HT-29 (cell line): Measurements from ENCODE around the gene METRN. TPM values are rescaled to one million over a fixed set of nuclear protein-coding genes. Genes with fewer than 3 reads are reported as not detected.

Source experiments
- DNase-seq: peaks from one replicate; pipeline ENCODE4 v3.0.0-alpha.2; 2015; ENCODE audit warnings: low spot score
- total RNA-seq: library from RNA; depleted of rRNA; stranded (reverse); fragments of >200 nt; shearing (Covaris generic); gene quantifications from 2 replicates; pipeline ENCODE4 v1.2.3, GENCODE V29; 2014; rRNA removed

Gene METRN
- total RNA-seq, result 82.2 and 108 TPM in 2 replicates

DNA sequence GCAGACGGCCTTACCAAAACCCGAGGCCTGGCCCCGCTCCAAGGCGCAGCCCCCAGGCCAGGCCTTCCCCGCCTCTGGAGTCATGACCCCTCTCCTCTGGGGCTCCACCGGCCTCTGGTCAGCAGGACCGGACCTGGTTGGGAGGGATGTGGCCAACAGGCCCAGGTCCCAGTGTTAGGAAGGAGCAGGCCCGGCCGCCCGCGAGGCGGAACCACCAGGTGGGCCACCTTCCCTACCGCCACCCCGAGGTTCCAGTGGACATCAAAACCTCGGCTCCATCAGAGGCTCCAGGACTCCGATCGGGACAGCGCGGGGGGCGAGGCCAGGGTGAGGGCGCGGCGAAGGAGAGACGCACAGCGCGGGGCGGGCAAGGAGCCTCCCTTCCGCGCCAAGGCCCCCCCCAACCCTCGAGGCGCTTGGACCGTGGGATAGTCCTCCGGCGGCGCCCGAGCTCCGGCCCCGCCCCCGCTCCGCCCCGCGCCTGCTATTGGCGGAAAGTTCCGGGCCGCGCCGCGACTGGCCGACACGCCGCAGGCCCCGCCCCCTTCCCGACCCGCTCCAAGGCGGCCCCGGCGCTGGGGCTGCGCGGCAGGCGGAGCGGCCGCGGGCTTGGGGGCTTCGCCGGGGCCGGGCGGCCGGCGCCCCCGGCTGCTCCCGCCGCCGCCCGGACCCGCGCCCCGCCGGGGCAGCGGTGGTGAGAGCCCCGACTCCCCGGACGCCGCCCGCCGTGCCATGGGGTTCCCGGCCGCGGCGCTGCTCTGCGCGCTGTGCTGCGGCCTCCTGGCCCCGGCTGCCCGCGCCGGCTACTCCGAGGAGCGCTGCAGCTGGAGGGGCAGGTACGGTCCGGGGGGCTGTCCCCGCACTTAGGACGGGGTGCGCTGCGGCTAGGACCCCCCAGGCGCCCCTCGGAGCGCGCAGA lies at the start of gene METRN:
METRN (plus strand) TSS at position 561 of the 919 bp plus-strand sequence; CDS start at position 733, 172 bp downstream.
- DNase-seq, result peak; percentile 80

DNA sequence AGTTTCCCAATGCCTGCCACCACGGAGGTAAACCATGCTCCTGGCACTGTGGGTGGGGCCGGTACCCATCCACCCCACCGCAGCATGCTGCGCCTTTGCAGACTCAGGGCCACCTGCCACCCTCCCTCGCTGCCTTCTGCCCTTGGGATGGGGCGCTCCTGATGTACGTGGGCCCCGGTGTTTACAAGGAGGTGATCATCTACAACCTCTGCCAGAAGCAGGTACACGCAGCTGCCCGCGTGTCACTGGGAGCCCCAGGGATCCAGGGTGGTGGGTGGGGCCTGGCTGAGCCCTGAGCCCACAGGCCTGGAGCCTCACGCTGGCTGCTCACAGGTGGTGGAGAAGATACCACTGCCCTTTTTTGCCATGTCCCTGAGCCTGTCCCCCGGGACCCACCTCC lies 48.3 kb upstream of the METRN start:
- DNase-seq, result no peak

DNA sequence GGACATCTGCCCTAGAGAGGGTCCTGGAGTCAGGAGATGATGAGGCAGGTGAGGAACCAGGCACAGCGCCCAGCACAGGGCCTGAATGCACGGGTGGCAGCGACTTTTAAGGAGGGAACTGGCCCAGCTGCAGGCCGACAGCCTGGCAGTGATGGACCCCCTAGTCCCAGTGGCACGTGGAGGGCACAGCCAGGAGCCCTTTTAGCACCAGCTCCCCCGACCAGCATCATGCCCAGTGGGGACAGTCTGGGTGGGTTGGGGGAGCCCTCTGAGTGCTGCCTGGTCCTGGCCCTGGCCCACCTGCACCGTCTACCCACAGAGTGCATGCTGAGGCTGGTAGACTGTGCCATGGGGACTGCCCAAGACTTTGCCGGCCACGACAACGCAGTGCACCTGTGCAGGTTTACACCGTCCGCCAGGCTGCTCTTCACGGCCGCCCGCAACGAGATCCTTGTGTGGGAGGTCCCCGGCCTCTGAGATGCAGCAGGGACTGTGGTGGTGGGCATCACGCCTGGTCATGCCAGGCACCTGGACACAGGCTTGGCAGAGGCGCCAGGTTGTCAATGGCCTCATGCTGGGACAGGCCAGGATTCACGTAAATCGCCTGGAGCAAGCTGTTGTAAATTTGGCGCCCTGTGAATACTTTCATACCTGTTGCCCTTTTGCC lies 47.7 kb upstream of the METRN start:
- DNase-seq, result no peak

DNA sequence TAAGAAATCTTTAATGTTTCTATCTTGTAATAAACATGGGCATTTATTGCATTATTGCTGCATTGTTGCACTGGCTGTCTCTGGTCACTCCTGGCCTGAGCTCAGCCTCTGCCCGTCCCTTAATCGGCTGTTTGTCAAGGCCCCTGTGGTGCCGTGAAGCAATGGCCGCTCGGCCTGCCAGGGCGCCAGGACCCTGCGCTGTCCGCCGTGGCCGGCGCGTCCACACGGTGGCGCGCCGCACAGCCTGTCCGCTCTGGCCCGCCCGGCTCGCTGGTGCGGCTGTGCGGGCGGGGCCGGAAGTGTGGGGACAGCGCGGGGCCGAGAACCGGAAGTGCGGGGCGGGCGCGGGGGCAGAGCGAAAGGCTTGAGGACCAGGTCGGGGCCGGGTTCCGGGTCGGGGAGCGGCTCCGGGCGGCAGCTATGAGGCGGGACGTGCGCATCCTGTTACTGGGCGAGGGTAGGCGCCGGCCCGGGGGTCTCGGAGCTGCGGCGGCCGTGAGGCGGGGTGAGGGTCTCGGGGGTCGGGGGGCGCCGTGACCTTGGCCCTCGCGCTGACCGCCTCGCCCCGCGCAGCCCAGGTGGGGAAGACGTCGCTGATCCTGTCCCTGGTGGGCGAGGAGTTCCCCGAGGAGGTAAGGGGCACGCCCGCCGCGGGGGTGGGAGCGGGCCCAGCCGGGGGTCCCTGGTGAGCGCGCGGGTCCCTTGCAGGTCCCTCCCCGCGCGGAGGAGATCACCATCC lies 47.0 kb upstream of the METRN start, which contains the start of gene RHOT2:
RHOT2 (plus strand) TSS at position 353 of the 739 bp plus-strand sequence; CDS start at position 421, 68 bp downstream.
- DNase-seq, result peak; percentile 95

DNA sequence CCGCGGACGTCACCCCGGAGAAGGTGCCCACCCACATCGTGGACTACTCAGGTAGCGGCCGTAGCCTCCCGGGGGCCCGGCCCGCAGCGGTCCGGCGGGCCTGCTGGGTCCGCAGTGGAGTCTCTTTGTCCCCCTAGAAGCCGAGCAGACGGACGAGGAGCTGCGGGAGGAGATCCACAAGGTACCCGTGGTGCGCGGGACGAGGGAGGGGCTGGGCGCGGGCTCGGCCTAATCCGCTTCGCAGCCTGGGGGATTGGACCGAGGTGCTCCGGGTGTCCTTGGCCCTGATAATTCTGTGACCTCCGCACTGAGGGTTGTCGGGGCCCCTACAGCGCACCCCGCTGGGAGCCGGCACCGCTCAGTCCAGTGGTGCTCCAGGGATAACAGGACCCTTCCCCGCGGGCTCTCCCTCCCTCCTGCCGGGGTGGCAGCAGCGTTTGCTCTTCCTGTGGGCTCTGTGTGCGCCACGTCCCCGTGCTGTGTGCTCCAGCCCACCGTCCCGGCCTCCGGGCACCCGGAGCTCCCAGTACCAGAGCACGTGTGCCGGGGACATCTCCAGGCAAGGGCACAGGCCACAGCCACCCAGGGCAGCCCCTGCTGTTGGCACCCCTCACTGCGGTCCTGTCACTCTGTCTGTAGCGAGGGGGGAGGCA lies 46.3 kb upstream of the METRN start:
- DNase-seq, result peak; percentile 9

DNA sequence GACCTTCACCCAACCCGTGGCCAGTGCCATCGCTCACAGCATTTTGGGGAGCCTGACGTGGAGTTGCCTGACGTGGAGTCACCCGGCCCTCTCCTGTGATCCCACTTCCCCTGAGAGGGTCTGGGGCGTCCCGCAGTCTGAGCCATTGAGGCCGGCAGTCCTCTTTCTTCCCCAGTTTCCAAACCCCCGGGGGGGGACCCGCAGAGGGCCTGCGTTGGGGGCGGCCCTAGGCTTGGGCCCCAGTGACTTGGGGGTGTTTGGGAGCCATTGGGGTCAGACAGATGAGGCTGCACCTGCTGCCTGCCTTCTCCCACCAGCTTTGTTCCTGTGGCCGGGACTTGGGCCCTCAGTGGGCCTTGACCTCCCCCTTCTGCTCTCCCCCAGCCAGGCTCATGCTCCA lies 45.3 kb upstream of the METRN start:
- DNase-seq, result no peak

DNA sequence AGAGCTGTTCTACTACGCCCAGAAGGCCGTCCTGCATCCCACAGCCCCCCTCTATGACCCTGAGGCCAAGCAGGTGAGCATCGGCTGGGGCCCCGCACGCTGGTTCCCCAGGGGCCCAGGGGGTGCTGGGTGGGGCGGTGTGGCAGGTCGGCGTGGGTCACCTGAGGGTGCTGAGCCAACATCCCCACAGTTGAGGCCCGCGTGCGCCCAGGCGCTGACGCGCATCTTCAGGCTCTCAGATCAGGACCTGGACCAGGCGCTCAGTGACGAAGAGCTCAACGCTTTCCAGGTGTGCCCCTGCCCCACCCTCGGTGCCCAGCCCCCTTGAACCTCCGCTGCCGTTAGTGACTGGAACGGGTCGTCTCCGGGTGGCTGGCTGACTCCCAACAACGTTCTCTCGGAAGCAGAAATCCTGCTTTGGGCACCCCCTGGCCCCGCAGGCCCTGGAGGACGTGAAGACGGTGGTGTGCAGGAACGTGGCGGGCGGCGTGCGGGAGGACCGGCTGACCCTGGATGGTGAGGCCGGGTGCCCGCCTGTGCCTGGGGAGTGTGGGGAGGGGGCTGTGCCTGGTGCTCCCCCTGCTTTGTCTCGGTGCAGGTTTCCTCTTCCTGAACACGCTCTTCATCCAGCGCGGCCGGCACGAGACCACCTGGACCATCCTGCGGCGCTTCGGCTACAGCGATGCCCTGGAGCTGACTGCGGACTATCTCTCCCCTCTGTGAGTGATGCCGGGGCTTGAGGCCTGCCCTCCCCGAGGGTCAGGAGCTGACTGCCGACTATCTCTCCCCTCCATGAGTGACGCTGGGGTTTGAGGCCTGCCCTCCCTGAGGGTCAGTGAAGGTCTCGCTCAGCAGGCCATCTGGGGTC lies 44.2 kb upstream of the METRN start:
- no peak for DNase-seq

DNA sequence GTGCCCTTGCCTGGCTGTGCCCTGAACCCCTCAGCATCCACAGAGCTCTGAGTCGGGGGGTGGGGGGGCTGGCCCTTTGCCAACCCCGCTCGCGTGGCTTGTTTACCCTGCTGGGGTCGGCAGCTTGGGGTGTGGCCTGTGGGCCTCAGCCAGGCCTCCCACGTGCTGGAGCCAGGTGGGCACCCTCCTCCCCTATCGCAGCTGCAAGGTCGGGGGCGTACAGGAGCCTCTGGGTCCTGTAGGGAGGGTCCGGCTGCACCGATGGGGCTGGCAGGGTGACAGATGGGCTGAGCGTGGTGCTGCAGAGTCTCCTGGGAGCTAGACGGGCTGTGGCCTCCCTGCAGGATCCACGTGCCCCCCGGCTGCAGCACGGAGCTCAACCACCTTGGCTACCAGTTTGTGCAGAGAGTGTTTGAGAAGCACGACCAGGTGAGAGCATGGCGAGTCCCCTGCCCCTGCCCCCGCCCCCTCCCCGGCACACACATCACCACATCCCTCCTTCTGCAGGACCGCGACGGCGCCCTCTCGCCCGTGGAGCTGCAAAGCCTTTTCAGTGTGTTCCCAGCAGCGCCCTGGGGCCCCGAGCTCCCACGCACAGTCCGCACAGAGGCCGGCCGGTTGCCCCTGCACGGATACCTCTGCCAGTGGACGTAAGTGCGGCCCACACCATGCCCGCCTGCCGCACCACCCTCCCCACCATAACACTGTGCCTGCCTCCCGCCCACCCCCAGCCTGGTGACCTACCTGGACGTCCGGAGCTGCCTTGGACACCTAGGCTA lies 43.4 kb upstream of the METRN start:
- no peak for DNase-seq

DNA sequence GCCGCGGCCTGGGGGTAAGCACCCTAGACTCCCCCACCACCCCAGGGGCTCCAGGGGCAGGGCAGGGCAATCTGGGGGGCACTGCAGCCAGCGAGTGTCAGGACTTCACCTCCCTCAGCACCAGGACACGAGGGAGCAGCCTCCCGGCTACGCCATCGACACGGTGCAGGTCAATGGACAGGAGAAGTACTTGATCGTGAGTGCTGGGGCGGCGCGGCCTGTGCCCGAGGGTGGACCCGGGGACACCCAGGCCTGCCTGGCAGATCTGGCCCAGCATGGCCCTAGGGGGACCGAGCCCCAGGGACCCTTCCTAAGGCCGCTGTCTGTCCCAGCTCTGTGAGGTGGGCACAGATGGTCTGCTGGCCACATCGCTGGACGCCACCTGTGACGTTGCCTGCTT lies 42.5 kb upstream of the METRN start:
- no peak for DNase-seq

DNA sequence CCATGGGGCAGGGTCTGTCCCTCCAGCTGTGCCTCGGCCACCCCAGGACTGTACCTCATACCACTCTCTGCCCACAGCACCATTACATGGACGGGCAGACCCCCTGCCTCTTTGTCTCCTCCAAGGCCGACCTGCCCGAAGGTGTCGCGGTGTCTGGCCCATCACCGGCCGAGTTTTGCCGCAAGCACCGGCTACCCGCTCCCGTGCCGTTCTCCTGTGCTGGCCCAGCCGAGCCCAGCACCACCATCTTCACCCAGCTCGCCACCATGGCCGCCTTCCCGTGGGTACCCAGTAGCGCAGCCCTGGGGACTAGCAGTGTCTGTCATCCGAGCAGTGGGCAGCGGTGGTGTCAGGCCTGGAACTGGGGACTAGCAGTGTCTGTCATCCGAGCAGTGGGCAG lies 42.1 kb upstream of the METRN start:
- DNase-seq, result no peak

DNA sequence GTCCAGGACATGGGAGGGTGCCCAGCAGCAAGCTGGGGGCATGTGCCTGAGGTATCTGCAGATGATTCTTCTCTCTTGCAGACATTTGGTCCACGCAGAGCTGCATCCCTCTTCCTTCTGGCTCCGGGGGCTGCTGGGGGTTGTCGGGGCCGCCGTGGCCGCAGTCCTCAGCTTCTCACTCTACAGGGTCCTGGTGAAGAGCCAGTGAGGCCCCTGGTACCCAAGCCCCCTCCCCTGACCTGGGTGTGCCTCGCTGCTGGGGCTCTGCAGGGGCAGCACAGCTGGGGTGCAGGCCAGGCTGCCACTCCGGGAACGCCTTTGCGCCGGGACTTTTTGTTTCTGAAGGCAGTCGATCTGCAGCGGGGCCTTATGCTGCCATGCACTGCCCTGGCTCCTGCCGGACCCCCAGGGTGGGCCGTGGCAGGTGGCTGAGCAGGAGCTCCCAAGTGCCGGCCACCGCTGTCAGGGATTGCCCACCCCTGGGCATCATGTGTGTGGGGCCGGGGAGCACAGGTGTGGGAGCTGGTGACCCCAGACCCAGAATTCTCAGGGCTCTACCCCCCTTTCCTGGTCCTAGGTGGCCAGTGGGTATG lies 41.4 kb upstream of the METRN start:
- DNase-seq, result no peak

DNA sequence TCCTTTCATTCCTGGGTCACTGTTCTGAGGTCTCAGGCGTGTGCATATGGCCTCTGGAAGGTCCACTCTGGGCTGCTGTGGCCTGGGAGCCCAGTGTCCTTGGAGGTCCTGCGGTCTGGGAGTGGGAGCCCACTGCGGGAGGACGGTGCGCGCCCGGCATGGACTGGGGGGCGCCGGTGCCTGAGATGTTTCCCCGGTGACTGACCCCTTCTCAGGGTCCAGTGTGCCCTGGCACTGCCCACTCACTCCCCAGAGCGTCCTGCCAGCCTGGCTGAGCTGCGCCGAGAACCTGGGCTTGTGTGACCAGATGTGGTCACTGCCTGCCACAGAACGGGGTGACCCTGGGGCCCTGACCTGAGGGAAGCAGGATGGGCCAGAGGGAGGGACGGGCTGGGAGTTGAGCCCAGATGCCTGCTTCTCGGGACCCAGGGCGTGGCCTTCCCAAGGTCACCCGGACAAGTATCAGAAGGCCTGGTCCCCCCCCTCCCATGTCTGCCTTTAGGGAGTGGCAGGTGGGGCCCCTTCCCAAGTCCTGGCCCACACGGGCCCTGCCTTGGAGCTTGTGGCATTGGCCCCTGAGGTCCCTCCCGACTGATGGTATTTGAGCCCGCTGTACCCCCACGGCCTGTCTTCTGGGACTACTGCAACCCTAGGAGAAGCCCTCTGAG lies 40.6 kb upstream of the METRN start:
- no peak for DNase-seq

DNA sequence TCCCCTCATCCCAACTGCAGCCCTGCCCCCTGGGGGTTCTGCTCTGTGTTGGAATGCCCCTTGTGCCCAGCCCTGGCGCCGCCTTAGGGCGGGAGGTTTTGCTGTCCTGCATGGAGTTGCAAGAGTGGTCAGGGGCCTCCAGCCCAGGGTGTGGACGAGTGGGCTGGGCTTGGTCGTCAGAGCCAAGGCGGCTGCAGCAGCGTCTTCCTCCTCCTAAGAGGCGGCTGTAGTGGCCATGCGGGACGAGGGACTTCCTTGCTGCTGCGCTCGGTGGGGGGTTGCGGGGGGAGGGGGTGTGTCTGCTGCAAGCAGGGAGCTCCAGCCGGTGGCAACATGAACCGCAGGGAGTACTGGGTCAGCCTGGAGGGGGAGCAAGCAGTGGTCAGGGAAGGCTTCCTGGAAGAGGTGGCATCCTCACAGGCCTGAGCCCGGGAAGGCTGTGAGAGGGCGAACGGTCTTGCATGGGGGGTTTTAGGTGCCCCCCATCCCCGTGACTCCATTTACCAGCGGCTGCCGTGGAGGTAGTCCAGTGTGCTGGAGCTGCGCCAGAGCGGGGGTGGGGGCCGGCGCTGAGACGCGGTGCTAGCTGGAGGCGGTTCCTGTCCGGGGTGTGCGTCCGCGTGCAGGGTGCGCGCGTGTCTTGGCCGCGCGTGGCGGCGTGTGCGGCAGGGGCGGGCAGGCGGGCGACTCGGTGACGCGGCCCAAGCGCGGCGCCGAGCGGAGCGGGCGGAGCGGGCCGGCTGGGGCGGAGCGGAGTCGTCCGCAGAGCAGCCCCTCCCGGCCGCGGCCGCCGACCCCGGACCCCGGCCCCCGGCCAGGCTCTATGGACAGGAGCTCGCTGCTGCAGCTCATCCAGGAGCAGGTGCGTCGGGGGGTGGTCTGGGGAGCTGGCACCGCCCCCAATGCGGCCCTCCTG lies 39.7 kb upstream of the METRN start, which contains the start of gene RHBDL1:
RHBDL1 (plus strand) TSS at position 704 of the 916 bp plus-strand sequence; CDS start at position 824, 120 bp downstream.
- peak; percentile 42 for DNase-seq

DNA sequence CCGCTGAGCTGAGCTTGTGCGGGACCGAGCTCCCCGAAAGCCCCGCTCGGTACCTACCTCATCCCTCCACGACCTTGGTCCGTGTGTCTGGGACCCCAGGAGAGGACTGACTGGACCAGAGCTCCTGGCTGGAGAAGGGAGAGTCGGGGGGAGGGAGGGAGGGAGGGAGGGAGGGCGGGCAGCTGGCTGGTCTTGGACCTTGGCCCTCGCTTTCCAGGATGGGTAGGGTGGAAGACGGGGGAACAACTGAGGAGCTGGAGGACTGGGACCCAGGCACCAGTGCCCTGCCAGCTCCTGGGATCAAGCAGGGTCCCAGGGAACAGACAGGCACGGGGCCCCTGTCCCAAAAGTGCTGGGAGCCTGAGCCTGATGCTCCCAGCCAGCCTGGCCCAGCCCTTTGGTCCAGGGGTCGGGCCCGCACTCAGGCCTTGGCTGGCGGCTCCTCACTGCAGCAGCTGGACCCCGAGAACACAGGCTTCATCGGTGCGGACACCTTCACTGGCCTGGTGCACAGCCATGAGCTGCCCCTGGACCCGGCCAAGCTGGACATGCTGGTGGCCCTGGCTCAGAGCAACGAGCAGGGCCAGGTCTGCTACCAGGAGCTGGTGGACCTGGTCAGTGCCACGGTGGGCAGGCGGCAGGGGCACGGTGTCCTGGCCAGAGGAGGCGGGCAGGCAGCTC lies 38.9 kb upstream of the METRN start:
- peak; percentile 16 for DNase-seq

DNA sequence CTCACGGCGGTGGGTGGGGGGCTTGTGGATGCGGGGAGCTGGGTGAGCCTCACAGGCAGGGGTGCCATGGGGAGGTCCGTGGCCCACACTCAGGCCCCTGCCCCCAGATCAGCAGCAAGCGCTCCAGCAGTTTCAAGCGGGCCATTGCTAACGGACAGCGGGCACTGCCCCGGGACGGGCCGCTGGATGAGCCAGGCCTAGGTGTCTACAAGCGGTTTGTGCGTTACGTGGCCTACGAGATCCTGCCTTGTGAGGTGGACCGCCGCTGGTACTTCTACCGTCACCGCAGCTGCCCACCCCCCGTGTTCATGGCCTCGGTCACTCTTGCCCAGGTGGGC lies 38.4 kb upstream of the METRN start:
- DNase-seq, result no peak

DNA sequence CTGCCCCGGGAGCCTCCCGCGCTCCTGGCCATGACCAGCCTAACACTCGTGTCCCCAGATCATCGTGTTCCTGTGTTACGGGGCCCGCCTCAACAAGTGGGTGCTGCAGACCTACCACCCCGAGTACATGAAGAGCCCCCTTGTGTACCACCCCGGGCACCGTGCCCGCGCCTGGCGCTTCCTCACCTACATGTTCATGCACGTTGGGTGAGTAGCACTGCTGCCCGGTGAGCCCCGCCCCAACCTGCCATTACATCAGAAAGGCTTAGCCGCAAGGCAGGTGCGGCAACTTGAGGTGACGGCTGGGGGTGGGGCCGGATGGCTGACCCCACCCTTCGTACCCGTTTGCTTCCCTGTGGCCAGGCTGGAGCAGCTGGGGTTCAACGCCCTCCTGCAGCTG lies 38.0 kb upstream of the METRN start:
- peak; percentile 76 for DNase-seq
